GM19193 (cell line): ENCODE measurements around the gene ICAM1.

Source experiments
- POLR2A ChIP-seq: IDR thresholded peaks from 4 replicates; pipeline ENCODE4 v1.6.1; 2011; ENCODE audit not compliant: insufficient read depth, insufficient read length; ENCODE audit errors: extremely low read depth

ICAM1 gene

GRCh38 chr19:10260141-10260584 lies 10.8 kb upstream of the ICAM1 start:
- TF ChIP-seq POLR2A, result no peak

- TF ChIP-seq POLR2A, result no peak
These were observed 8.1 kb upstream of the ICAM1 start for GRCh38 chr19:10262771-10263170.

- TF ChIP-seq POLR2A, result no peak
These were observed 4.2 kb upstream of the ICAM1 start for GRCh38 chr19:10266706-10267105.

GRCh38 chr19:10268071-10268470 lies 2.8 kb upstream of the ICAM1 start:
- no peak for TF ChIP-seq POLR2A

GRCh38 chr19:10269333-10270179 lies 1.4 kb upstream of the ICAM1 start:
- TF ChIP-seq POLR2A, result no peak

GRCh38 chr19:10270180-10270615 lies 722 bp upstream of the ICAM1 start:
- no peak for TF ChIP-seq POLR2A

GRCh38 chr19:10271543-10272086 lies 695 bp downstream of the ICAM1 start:
- TF ChIP-seq POLR2A, result no peak

GRCh38 chr19:10274589-10274988 lies 3.7 kb downstream of the ICAM1 start:
- no peak for TF ChIP-seq POLR2A

GRCh38 chr19:10277795-10278589 lies 7.1 kb downstream of the ICAM1 start:
- TF ChIP-seq POLR2A, result no peak

- no peak for TF ChIP-seq POLR2A
These were observed 8.0 kb downstream of the ICAM1 start for GRCh38 chr19:10278935-10279334.

- no peak for TF ChIP-seq POLR2A
These were observed 9.0 kb downstream of the ICAM1 start for GRCh38 chr19:10279737-10280442.

- no peak for TF ChIP-seq POLR2A
These were observed 12.6 kb downstream of the ICAM1 start for GRCh38 chr19:10283301-10284064.

- TF ChIP-seq POLR2A, result no peak
These were observed 13.4 kb downstream of the ICAM1 start for GRCh38 chr19:10284065-10284959.
